Measurements from ENCODE around the gene PHYH. TPM values are rescaled to one million over a fixed set of nuclear protein-coding genes. Genes with fewer than 3 reads are reported as not detected.

The PHYH gene
- total RNA-seq, 1 experiment from 2014 or later, result 13.2 TPM

DNA sequence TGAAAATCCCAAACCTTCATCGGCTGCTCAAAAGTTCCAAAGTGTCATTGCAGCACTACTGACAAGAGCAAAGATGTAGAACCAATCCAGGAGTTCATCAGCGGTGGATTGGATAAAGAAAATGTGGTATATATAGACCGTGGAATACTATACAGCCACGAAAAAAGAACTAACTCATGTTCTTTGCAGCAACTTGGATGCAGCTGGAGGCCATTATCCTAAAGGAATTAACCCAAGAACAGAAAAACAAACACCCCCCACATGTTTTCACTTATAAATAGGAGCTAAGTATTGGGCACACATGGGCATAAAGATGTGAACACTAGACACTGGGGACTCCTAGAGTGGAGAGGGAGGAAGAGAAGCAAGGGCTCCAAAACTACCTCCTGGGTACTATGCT is 31.6 kb downstream of the PHYH start:
- BruUV-seq (replicated peaks), result no TSS peak
- peaks cover 11% of the 10 kb centered on the region for H3K4me1 ChIP-seq (ENCODE audit: insufficient read depth, low read length)
- DNase-seq (no peak), ATAC-seq (no peak)
- no peak overlapping the region for H3K4me3 ChIP-seq (ENCODE audit: low read length)
- intact Hi-C loops (cut with micrococcal nuclease), result no loop called here
- H3K36me3 ChIP-seq (ENCODE audit: low read depth, low read length), result no peaks in the 10 kb centered on the region
- H2AFZ ChIP-seq (ENCODE audit: low read length), result no peak overlapping the region
- POLR2A ChIA-PET (ENCODE audit: unreplicated experiment), result no interaction called here
- no peaks in the 10 kb centered on the region for H3F3A ChIP-seq (ENCODE audit: low read length, unreplicated experiment)
- H3K4me2 ChIP-seq (ENCODE audit: low read length), result no peak overlapping the region
- H3K27me3 ChIP-seq (ENCODE audit: low read length), result no peaks in the 10 kb centered on the region
- H4K20me1 ChIP-seq (ENCODE audit: low read length), result no peaks in the 10 kb centered on the region
- CTCF ChIA-PET, result no interaction called here
- no peaks in the 10 kb centered on the region for H3K9me3 ChIP-seq (ENCODE audit: low read length)
- no peak overlapping the region for H3K9ac ChIP-seq (ENCODE audit: low read length)
- no peak overlapping the region for H3K27ac ChIP-seq (ENCODE audit: low read length)
- TF ChIP-seq, protein P1, sequence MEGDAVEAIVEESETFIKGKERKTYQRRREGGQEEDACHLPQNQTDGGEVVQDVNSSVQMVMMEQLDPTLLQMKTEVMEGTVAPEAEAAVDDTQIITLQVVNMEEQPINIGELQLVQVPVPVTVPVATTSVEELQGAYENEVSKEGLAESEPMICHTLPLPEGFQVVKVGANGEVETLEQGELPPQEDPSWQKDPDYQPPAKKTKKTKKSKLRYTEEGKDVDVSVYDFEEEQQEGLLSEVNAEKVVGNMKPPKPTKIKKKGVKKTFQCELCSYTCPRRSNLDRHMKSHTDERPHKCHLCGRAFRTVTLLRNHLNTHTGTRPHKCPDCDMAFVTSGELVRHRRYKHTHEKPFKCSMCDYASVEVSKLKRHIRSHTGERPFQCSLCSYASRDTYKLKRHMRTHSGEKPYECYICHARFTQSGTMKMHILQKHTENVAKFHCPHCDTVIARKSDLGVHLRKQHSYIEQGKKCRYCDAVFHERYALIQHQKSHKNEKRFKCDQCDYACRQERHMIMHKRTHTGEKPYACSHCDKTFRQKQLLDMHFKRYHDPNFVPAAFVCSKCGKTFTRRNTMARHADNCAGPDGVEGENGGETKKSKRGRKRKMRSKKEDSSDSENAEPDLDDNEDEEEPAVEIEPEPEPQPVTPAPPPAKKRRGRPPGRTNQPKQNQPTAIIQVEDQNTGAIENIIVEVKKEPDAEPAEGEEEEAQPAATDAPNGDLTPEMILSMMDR (conservative IDR thresholded peaks at IDR 0.05; ENCODE audit: low read depth, low read length), result no peak
- no peak for TF ChIP-seq EZH2 (IDR thresholded peaks at IDR 0.05; ENCODE audit: low read length, unreplicated experiment)
- TF ChIP-seq EZH2phosphoT487 (IDR thresholded peaks at IDR 0.05; ENCODE audit: borderline replicate concordance, low read length), result no peak
- no peaks in the 10 kb centered on the region for H3K79me2 ChIP-seq (ENCODE audit: low read length)
- H3K9me2 ChIP-seq (replicated peaks; ENCODE audit: low read length), result no peaks in the 10 kb centered on the region

DNA sequence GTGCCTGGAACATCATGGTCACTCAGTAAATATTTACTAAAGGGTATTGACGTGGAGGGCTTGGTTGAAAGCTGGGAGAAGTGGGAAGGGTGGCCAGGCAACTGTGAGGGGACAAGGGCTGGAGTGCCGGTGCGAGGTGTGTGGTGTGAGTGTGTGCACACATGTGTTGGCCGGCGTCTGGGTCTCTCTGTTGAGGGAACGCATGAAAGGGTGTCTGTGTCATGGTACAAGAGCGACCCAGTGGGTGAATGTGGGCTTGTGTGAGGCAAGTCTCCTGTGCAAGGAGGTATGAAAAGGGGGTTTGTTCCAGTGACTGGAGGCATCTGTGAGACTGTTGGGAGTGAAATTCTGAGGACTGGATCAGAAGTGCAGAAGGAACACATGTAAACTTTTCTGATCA is 36.3 kb downstream of the PHYH start:
- no peak for DNase-seq
- TF ChIP-seq, protein P1 (conservative IDR thresholded peaks at IDR 0.05; ENCODE audit: low read depth, low read length), result no peak
- TF ChIP-seq EZH2phosphoT487 (IDR thresholded peaks at IDR 0.05; ENCODE audit: borderline replicate concordance, low read length), result no peak
- no peak for TF ChIP-seq EZH2 (IDR thresholded peaks at IDR 0.05; ENCODE audit: low read length, unreplicated experiment)
- no peaks in the 10 kb centered on the region for H3K27me3 ChIP-seq (ENCODE audit: low read length)
- no peaks in the 10 kb centered on the region for H3K79me2 ChIP-seq (ENCODE audit: low read length)
- no peak overlapping the region for H3K27ac ChIP-seq (ENCODE audit: low read length)
- CTCF ChIA-PET, result no interaction called here
- no peak overlapping the region for H3K4me3 ChIP-seq (ENCODE audit: low read length)
- intact Hi-C loops (cut with micrococcal nuclease), result no loop called here
- no peak overlapping the region for H3K4me2 ChIP-seq (ENCODE audit: low read length)
- H3K9me2 ChIP-seq (replicated peaks; ENCODE audit: low read length), result no peaks in the 10 kb centered on the region
- ATAC-seq, result no peak
- H3F3A ChIP-seq (ENCODE audit: low read length, unreplicated experiment), result no peaks in the 10 kb centered on the region
- no peaks in the 10 kb centered on the region for H4K20me1 ChIP-seq (ENCODE audit: low read length)
- no peaks in the 10 kb centered on the region for H3K36me3 ChIP-seq (ENCODE audit: low read depth, low read length)
- no peaks in the 10 kb centered on the region for H3K9me3 ChIP-seq (ENCODE audit: low read length)
- no peak overlapping the region for H3K9ac ChIP-seq (ENCODE audit: low read length)
- H2AFZ ChIP-seq (ENCODE audit: low read length), result no peak overlapping the region
- POLR2A ChIA-PET (ENCODE audit: unreplicated experiment), result no interaction called here
- no TSS peak for BruUV-seq (replicated peaks)
- H3K4me1 ChIP-seq (ENCODE audit: insufficient read depth, low read length), result no peaks in the 10 kb centered on the region

DNA sequence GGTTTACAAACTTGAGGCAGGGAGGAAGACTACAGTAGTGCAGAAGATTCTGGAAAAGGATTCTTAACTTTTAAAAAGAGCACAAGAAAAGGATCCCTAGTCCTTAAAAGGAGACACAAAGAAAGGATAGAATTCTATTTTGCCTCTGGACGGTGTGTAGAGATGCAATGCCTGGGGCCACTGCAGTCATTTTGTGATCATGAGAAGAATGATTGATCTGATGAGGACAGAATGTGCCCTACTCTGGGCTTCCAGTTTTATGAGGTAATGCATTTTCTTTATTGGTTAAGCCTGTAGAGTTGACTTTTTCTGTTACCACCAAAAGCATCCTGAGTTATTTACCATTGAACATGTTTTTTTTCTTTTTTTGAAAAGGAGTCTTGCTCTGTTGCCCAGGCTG is 37.4 kb downstream of the PHYH start:
- no peaks in the 10 kb centered on the region for H4K20me1 ChIP-seq (ENCODE audit: low read length)
- H3K9ac ChIP-seq (ENCODE audit: low read length), result no peak overlapping the region
- ATAC-seq, result no peak
- H3K79me2 ChIP-seq (ENCODE audit: low read length), result no peaks in the 10 kb centered on the region
- ChIA-PET POLR2A (ENCODE audit: unreplicated experiment) (no interaction called here), CTCF (no interaction called here)
- H3K4me2 ChIP-seq (ENCODE audit: low read length), result no peak overlapping the region
- no peaks in the 10 kb centered on the region for H3K4me1 ChIP-seq (ENCODE audit: insufficient read depth, low read length)
- no peak overlapping the region for H3K4me3 ChIP-seq (ENCODE audit: low read length)
- no peak for TF ChIP-seq EZH2 (IDR thresholded peaks at IDR 0.05; ENCODE audit: low read length, unreplicated experiment)
- no peak for TF ChIP-seq EZH2phosphoT487 (IDR thresholded peaks at IDR 0.05; ENCODE audit: borderline replicate concordance, low read length)
- TF ChIP-seq, protein P1 (conservative IDR thresholded peaks at IDR 0.05; ENCODE audit: low read depth, low read length), result no peak
- H3K27me3 ChIP-seq (ENCODE audit: low read length), result no peaks in the 10 kb centered on the region
- no peaks in the 10 kb centered on the region for H3K9me3 ChIP-seq (ENCODE audit: low read length)
- no peak overlapping the region for H2AFZ ChIP-seq (ENCODE audit: low read length)
- intact Hi-C loops (cut with micrococcal nuclease), result no loop called here
- no peak for DNase-seq
- no peaks in the 10 kb centered on the region for H3K9me2 ChIP-seq (replicated peaks; ENCODE audit: low read length)
- no peak overlapping the region for H3K27ac ChIP-seq (ENCODE audit: low read length)
- no TSS peak for BruUV-seq (replicated peaks)
- H3K36me3 ChIP-seq (ENCODE audit: low read depth, low read length), result no peaks in the 10 kb centered on the region
- H3F3A ChIP-seq (ENCODE audit: low read length, unreplicated experiment), result no peaks in the 10 kb centered on the region
